ENCODE results near the gene SYK. TPM values are rescaled to one million over a fixed set of nuclear protein-coding genes. Genes with fewer than 3 reads are reported as not detected.

SYK gene
- total RNA-seq, 1 donor from 2014 or later: 0.41 TPM

GRCh38 chr9:90808890-90809685 is 7.5 kb downstream of the SYK start:
- no peaks in the 10 kb centered on the region for H3K36me3 Mint-ChIP-seq (ENCODE audit: low read depth, unreplicated experiment)
- no peaks in the 10 kb centered on the region for H3K4me1 Mint-ChIP-seq (ENCODE audit: low read depth, unreplicated experiment)
- FAIRE-seq (no peak), DNase-seq (ENCODE audit: low read depth) (no peak)
- H3K27me3 Mint-ChIP-seq (ENCODE audit: low read depth, unreplicated experiment): peaks cover 32% of the 10 kb centered on the region
- Histone ChIP-seq H3K27ac (ENCODE audit: low read depth, low read length) (no peak overlapping the region), H3K79me2 (ENCODE audit: insufficient read depth, low read length) (no peaks in the 10 kb centered on the region), H3K9me3 (ENCODE audit: insufficient read depth, low read depth, low read length) (no peaks in the 10 kb centered on the region), H3K4me2 (ENCODE audit: low read length) (no peak overlapping the region), H2AFZ (ENCODE audit: low read depth, low read length) (no peak overlapping the region), H3K9ac (ENCODE audit: low read length) (no peak overlapping the region), H4K20me1 (ENCODE audit: insufficient read depth, low read length) (no peaks in the 10 kb centered on the region), H3K27me3 (ENCODE audit: insufficient read depth, low read length) (peaks cover 7% of the 10 kb centered on the region), H3K4me1 (ENCODE audit: insufficient read depth, low read length) (no peaks in the 10 kb centered on the region), H3K4me3 (ENCODE audit: insufficient read depth, low read depth, low read length) (no peak overlapping the region), H3K36me3 (ENCODE audit: insufficient read depth, low read length) (no peaks in the 10 kb centered on the region)
- TF ChIP-seq EZH2 (IDR thresholded peaks at IDR 0.05; ENCODE audit: insufficient read depth, low read length): no peak
- TF ChIP-seq, protein P1, sequence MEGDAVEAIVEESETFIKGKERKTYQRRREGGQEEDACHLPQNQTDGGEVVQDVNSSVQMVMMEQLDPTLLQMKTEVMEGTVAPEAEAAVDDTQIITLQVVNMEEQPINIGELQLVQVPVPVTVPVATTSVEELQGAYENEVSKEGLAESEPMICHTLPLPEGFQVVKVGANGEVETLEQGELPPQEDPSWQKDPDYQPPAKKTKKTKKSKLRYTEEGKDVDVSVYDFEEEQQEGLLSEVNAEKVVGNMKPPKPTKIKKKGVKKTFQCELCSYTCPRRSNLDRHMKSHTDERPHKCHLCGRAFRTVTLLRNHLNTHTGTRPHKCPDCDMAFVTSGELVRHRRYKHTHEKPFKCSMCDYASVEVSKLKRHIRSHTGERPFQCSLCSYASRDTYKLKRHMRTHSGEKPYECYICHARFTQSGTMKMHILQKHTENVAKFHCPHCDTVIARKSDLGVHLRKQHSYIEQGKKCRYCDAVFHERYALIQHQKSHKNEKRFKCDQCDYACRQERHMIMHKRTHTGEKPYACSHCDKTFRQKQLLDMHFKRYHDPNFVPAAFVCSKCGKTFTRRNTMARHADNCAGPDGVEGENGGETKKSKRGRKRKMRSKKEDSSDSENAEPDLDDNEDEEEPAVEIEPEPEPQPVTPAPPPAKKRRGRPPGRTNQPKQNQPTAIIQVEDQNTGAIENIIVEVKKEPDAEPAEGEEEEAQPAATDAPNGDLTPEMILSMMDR (IDR thresholded peaks at IDR 0.05; ENCODE audit: insufficient read depth, low read depth, low read length): no peak
- no peak overlapping the region for H3K4me3 Mint-ChIP-seq (ENCODE audit: unreplicated experiment)
- no peak overlapping the region for H3K27ac Mint-ChIP-seq (ENCODE audit: unreplicated experiment)
- no peaks in the 10 kb centered on the region for H3K9me3 Mint-ChIP-seq (ENCODE audit: unreplicated experiment)

DNA sequence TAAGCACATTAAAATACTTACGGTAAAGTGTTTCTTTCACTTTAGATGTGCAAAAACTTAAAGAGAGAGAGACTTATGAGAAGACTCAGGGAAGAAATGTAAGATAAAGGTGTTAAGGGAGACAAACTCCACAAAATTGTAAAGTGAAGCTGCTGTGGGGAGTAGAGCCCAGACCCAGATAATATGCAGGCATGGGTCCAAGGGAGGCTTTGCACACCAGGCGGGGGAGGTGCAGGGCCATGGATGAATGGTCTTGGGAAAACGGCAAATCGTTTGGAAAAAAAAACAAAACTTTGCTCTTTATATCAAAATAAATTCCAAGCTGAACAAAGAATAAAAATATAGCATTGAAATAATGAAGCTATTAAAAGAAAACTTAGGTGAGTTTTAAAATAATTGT is 9.1 kb downstream of the SYK start:
- no peaks in the 10 kb centered on the region for H3K4me1 ChIP-seq (ENCODE audit: insufficient read depth, low read length)
- H3K4me2 ChIP-seq (ENCODE audit: low read length): no peak overlapping the region
- H2AFZ ChIP-seq (ENCODE audit: low read depth, low read length): no peak overlapping the region
- Mint-ChIP-seq H3K36me3 (ENCODE audit: low read depth, unreplicated experiment) (no peaks in the 10 kb centered on the region), H3K9me3 (ENCODE audit: unreplicated experiment) (no peaks in the 10 kb centered on the region), H3K27me3 (ENCODE audit: low read depth, unreplicated experiment) (peaks cover 26% of the 10 kb centered on the region), H3K27ac (ENCODE audit: unreplicated experiment) (no peak overlapping the region), H3K4me3 (ENCODE audit: unreplicated experiment) (no peak overlapping the region), H3K4me1 (ENCODE audit: low read depth, unreplicated experiment) (no peaks in the 10 kb centered on the region)
- no peak for DNase-seq (ENCODE audit: low read depth)
- H3K9ac ChIP-seq (ENCODE audit: low read length): no peak overlapping the region
- no peaks in the 10 kb centered on the region for H3K9me3 ChIP-seq (ENCODE audit: insufficient read depth, low read depth, low read length)
- no peak overlapping the region for H3K27ac ChIP-seq (ENCODE audit: low read depth, low read length)
- no peaks in the 10 kb centered on the region for H3K27me3 ChIP-seq (ENCODE audit: insufficient read depth, low read length)
- H3K4me3 ChIP-seq (ENCODE audit: insufficient read depth, low read depth, low read length): no peak overlapping the region
- no peaks in the 10 kb centered on the region for H4K20me1 ChIP-seq (ENCODE audit: insufficient read depth, low read length)
- no peaks in the 10 kb centered on the region for H3K36me3 ChIP-seq (ENCODE audit: insufficient read depth, low read length)
- H3K79me2 ChIP-seq (ENCODE audit: insufficient read depth, low read length): no peaks in the 10 kb centered on the region
- TF ChIP-seq, protein P1 (IDR thresholded peaks at IDR 0.05; ENCODE audit: insufficient read depth, low read depth, low read length): no peak
- no peak for TF ChIP-seq EZH2 (IDR thresholded peaks at IDR 0.05; ENCODE audit: insufficient read depth, low read length)
- FAIRE-seq: no peak

DNA sequence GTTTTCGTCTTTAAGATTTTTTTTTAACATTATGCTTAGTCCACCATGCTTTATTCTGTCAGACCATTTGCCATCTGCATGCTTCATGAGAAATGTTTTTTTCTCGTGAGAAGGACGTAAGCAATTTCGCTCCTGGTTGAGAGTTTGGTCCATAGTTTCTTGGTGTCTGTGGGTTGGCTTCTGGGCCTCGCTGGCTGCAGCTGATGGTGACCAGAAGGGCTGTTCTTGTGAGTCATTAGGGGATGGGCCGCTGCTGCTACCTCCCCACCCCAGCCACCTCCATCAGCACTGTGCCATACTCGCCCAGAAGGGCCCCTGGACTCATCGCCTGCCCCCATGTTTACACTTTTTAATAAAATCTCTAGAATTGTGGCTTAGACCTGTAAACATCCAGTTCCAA is 11.4 kb downstream of the SYK start:
- H3K4me1 ChIP-seq (ENCODE audit: insufficient read depth, low read length): no peaks in the 10 kb centered on the region
- H3K9me3 ChIP-seq (ENCODE audit: insufficient read depth, low read depth, low read length): no peaks in the 10 kb centered on the region
- peaks cover 28% of the 10 kb centered on the region for H3K27me3 Mint-ChIP-seq (ENCODE audit: low read depth, unreplicated experiment)
- H3K9ac ChIP-seq (ENCODE audit: low read length): no peak overlapping the region
- FAIRE-seq (no peak), DNase-seq (ENCODE audit: low read depth) (no peak)
- no peak overlapping the region for H3K4me3 ChIP-seq (ENCODE audit: insufficient read depth, low read depth, low read length)
- no peak for TF ChIP-seq EZH2 (IDR thresholded peaks at IDR 0.05; ENCODE audit: insufficient read depth, low read length)
- no peaks in the 10 kb centered on the region for H3K4me1 Mint-ChIP-seq (ENCODE audit: low read depth, unreplicated experiment)
- H3K36me3 ChIP-seq (ENCODE audit: insufficient read depth, low read length): no peaks in the 10 kb centered on the region
- no peaks in the 10 kb centered on the region for H3K36me3 Mint-ChIP-seq (ENCODE audit: low read depth, unreplicated experiment)
- H3K4me2 ChIP-seq (ENCODE audit: low read length): no peak overlapping the region
- no peaks in the 10 kb centered on the region for H3K79me2 ChIP-seq (ENCODE audit: insufficient read depth, low read length)
- H4K20me1 ChIP-seq (ENCODE audit: insufficient read depth, low read length): no peaks in the 10 kb centered on the region
- H3K27me3 ChIP-seq (ENCODE audit: insufficient read depth, low read length): no peaks in the 10 kb centered on the region
- H2AFZ ChIP-seq (ENCODE audit: low read depth, low read length): no peak overlapping the region
- no peak overlapping the region for H3K27ac ChIP-seq (ENCODE audit: low read depth, low read length)
- no peak overlapping the region for H3K27ac Mint-ChIP-seq (ENCODE audit: unreplicated experiment)
- no peaks in the 10 kb centered on the region for H3K9me3 Mint-ChIP-seq (ENCODE audit: unreplicated experiment)
- no peak overlapping the region for H3K4me3 Mint-ChIP-seq (ENCODE audit: unreplicated experiment)
